HCT116 (cell line): ENCODE data around the gene INTS14. TPM values are rescaled to one million over a fixed set of nuclear protein-coding genes. Genes with fewer than 3 reads are reported as not detected.

ENCODE experiments used
- ATAC-seq: fragments of 200-7000 bp; cut with Tn5 transposase; 2 replicates; pipeline ENCODE4 v1.9.1; 2020; ENCODE audit warnings: mild to moderate bottlenecking, moderate library complexity
- BruUV-seq: library from RNA; stranded (reverse); fragments of 400-500 nt; replicated peaks from 2 replicates; lab custom pipeline; 2021; lab: Mats Ljungman, UMichigan
- CTCF ChIA-PET: fragments of 300-600 bp; sonication (Branson Sonifier 250); formaldehyde crosslinking; loops from one replicate; lab custom pipeline; 2021; ENCODE audit warnings: antibody characterized with exemption; lab: Charles Lee
- POLR2A ChIA-PET: fragments of 300-600, 350-600 bp; sonication (Branson Sonifier 250); formaldehyde crosslinking; loops from one replicate; lab custom pipeline; 2021; ENCODE audit warnings: antibody characterized with exemption; lab: Charles Lee
- RAD21 ChIA-PET, 2 experiments: fragments of 300-600 bp; sonication (Branson Sonifier 250); formaldehyde crosslinking; loops; one replicate each; lab custom pipeline; 2023; ENCODE audit warnings: low total read pairs in 2 of 2; ENCODE audit not compliant: uncharacterized antibody in 2 of 2, unreplicated experiment in 2 of 2, low non-redundant PET in 1 of 2; lab: Charles Lee
- DNase-seq: peaks from one replicate; pipeline ENCODE4 v3.0.0-alpha.2; 2010; ENCODE audit warnings: low read depth, low spot score
- H2AFZ ChIP-seq: fragments of 200-600 bp; shearing (Covaris generic), sonication (generic); 2 replicates; pipeline ENCODE4 v1.6.1; 2017; ENCODE audit warnings: low read depth, mixed run types, mixed read lengths, antibody characterized with exemption, low read length; ENCODE audit not compliant: poor library complexity, severe bottlenecking
- H3K27ac ChIP-seq: 2 replicates; pipeline ENCODE4 v1.5.1; 2012; ENCODE audit warnings: low read depth, low read length
- H3K27me3 ChIP-seq: fragments of 200-600 bp; sonication (generic); 2 replicates; pipeline ENCODE4 v1.6.1; 2016; ENCODE audit warnings: mixed run types, low read length, mixed read lengths; ENCODE audit not compliant: insufficient read depth
- H3K36me3 ChIP-seq, 2 experiments: fragments of 200-500 bp in 1 of 2; fragments of 200-600 bp in 1 of 2; sonication (Bioruptor generic) in 1 of 2; sonication (generic) in 1 of 2; 2 replicates each; pipeline versions ENCODE4 v1.5.1 to v1.6.1; 2014 to 2016; ENCODE audit warnings: low read length in 2 of 2, inconsistent platforms in 1 of 2, mixed read lengths in 1 of 2, mixed run types in 1 of 2; ENCODE audit not compliant: insufficient read depth in 2 of 2, control insufficient read depth in 1 of 2
- H3K4me1 ChIP-seq, 2 experiments: fragments of 200-600 bp in 1 of 2; sonication (generic) in 1 of 2; 2 replicates each; pipeline versions ENCODE4 v1.5.1 to v1.6.1; 2012 to 2017; ENCODE audit warnings: low read length in 2 of 2, inconsistent platforms in 1 of 2, mild to moderate bottlenecking in 1 of 2, mixed read lengths in 1 of 2, mixed run types in 1 of 2, moderate library complexity in 1 of 2; ENCODE audit not compliant: insufficient read depth in 2 of 2, control insufficient read depth in 1 of 2
- H3K4me2 ChIP-seq: fragments of 200-600 bp; sonication (generic); 2 replicates; pipeline ENCODE4 v1.6.1; 2017; ENCODE audit warnings: mixed run types, low read length, mixed read lengths
- H3K4me3 ChIP-seq, 2 experiments: fragments of 200-600 bp in 1 of 2; sonication (generic) in 1 of 2; replicated peaks in 1 of 2; 2 replicates each; pipeline ENCODE4 v1.5.1; 2011 to 2016; ENCODE audit warnings: low read length in 2 of 2, control low read depth in 1 of 2, low read depth in 1 of 2, mild to moderate bottlenecking in 1 of 2, mixed read lengths in 1 of 2, mixed run types in 1 of 2
- H3K79me2 ChIP-seq: fragments of 200-600 bp; sonication (generic); 2 replicates; pipeline ENCODE4 v1.6.1; 2017; ENCODE audit warnings: mild to moderate bottlenecking, mixed run types, low read length, moderate library complexity, mixed read lengths; ENCODE audit not compliant: insufficient read depth
- H3K9ac ChIP-seq: fragments of 200-600 bp; sonication (generic); 2 replicates; pipeline ENCODE4 v1.6.1; 2016; ENCODE audit warnings: low read length, mixed read lengths
- H3K9me2 ChIP-seq: fragments of 200-600 bp; sonication (generic), shearing (Covaris generic); 2 replicates; pipeline ENCODE4 v1.6.1; 2017; ENCODE audit warnings: mixed run types, mild to moderate bottlenecking, moderate library complexity; ENCODE audit not compliant: insufficient read depth
- H3K9me3 ChIP-seq, 2 experiments: fragments of 200-500 bp in 1 of 2; fragments of 200-600 bp in 1 of 2; sonication (Bioruptor generic) in 1 of 2; sonication (generic) in 1 of 2; 2 replicates each; pipeline ENCODE4 v1.6.1; 2014 to 2017; ENCODE audit warnings: low read length in 2 of 2, mixed read lengths in 2 of 2, inconsistent platforms in 1 of 2, low read depth in 1 of 2, mild to moderate bottlenecking in 1 of 2, mixed run types in 1 of 2, moderate library complexity in 1 of 2; ENCODE audit not compliant: control insufficient read depth in 1 of 2, insufficient read depth in 1 of 2
- H4K20me1 ChIP-seq: fragments of 200-600 bp; sonication (generic), shearing (Covaris generic); 2 replicates; pipeline ENCODE4 v1.6.1; 2017; ENCODE audit warnings: mixed run types, mild to moderate bottlenecking, moderate library complexity; ENCODE audit not compliant: insufficient read depth
- EZH2phosphoT487 ChIP-seq: fragments of 200-600 bp; IDR thresholded peaks from 2 replicates; pipeline ENCODE4 v1.6.1; 2018; ENCODE audit warnings: antibody characterized with exemption, borderline replicate concordance
- FOSL1 ChIP-seq: IDR thresholded peaks from 2 replicates; pipeline ENCODE4 v1.6.1; 2012; ENCODE audit warnings: low read depth
- JUND ChIP-seq: IDR thresholded peaks from 2 replicates; pipeline ENCODE4 v1.6.1; 2012
- RAD21 ChIP-seq: IDR thresholded peaks from 2 replicates; pipeline ENCODE4 v1.6.1; 2012; ENCODE audit warnings: low read depth, mild to moderate bottlenecking
- REST ChIP-seq: IDR thresholded peaks from 2 replicates; pipeline ENCODE4 v1.6.1; 2012; ENCODE audit warnings: low read depth
- SIN3A ChIP-seq: IDR thresholded peaks from 2 replicates; pipeline ENCODE4 v1.6.1; 2012; ENCODE audit warnings: low read depth
- TCF7L2 ChIP-seq: IDR thresholded peaks from 2 replicates; pipeline ENCODE4 v1.7.0; 2011; ENCODE audit warnings: borderline replicate concordance, inconsistent platforms; ENCODE audit not compliant: insufficient read depth, insufficient read length; ENCODE audit errors: extremely low read depth
- ZBTB33 ChIP-seq: IDR thresholded peaks from 2 replicates; pipeline ENCODE4 v1.6.1; 2011; ENCODE audit warnings: mild to moderate bottlenecking, low read length, moderate library complexity; ENCODE audit not compliant: insufficient replicate concordance; ENCODE audit errors: extremely low read depth
- ZFX ChIP-seq: fragments of 450-650 bp; IDR thresholded peaks from 2 replicates; pipeline ENCODE4 v1.6.1; 2017
- intact Hi-C: fragments of 100-400 bp; cut with micrococcal nuclease; formaldehyde crosslinking; loops from 2 replicates; pipeline ENCODE4 v1.10.0; 2022
- total RNA-seq: library from RNA; stranded (reverse); gene quantifications from one replicate; pipeline ENCODE4 v1.2.1, GENCODE V29; 2021; ENCODE audit not compliant: unreplicated experiment
- TF ChIP-seq, protein P1 (sequence below): IDR thresholded peaks from 2 replicates; pipeline ENCODE4 v1.6.1; 2012

INTS14 gene
- total RNA-seq, 1 experiment from 2014 or later = 50.1 TPM

DNA sequence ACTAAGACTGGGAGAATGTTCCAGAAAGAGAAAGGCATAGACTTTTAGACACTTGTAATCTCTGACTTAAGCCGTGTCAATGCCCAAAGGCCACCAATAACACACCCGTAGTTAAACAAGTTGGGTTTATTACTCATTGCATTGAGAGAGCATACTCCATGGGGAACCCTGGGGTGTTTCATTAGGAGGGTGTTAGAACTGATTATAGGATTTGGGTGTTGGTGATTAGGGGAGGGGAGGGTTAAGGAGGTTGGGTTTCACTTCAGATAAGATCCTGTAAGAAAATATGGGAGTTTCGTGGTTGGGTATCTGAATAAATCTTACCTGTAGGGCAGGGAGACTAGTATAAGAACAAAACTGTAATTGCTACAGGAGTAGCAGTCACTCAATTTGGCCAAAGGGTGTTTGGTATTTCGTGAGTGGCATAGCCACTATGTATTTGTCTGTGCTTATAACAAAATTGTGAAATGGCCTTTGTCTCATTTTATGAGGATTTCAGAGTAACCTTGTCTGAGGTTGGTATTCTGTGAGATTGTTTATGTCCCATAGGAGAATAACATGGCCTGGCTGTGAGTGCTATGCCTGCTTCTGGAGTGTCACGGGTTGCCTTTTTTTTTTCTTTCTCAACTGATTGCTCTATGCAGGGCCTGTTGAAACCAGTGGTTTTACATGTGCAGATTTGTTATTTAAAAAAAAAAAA is 77.7 kb downstream of the INTS14 start (continued):
- TF ChIP-seq, protein P1, sequence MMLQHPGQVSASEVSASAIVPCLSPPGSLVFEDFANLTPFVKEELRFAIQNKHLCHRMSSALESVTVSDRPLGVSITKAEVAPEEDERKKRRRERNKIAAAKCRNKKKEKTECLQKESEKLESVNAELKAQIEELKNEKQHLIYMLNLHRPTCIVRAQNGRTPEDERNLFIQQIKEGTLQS = no peak
- TF ChIP-seq EZH2phosphoT487 (no peak), SIN3A (no peak)

DNA sequence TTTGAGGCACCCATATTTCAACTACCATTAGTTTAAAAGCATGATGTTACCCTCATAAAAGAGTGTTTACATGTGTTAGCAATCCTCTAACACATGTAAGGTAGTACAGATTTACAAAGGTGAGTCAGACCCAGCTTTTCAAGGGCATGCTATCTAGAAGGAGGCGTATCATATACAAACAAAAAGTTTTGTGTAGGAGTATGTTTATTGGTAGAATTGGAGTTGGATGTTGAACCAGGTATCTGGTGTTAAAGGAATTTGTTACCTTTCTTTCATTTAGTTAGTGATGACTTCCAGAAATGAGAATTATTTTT is 78.2 kb downstream of the INTS14 start:
- H3K4me1 ChIP-seq = peaks cover 16 to 32% of the 10 kb centered on the region in 2 experiments; a peak in 3 of 4 replicates
- ChIA-PET POLR2A (no interaction called here), RAD21 (no interaction called here), CTCF (no interaction called here)
- no peak overlapping the region for H3K27ac ChIP-seq
- H3K9me2 ChIP-seq = no peaks in the 10 kb centered on the region
- no peak overlapping the region for H2AFZ ChIP-seq
- DNase-seq (no peak), ATAC-seq (no peak)
- no peak for TF ChIP-seq FOSL1
- TF ChIP-seq RAD21 = no peak
- no peak for TF ChIP-seq TCF7L2
- no peak for TF ChIP-seq JUND
- TF ChIP-seq REST = no peak
- TF ChIP-seq ZBTB33 = no peak
- TF ChIP-seq, protein P1 = no peak
- no peak for TF ChIP-seq ZFX
- no peaks in the 10 kb centered on the region for H3K27me3 ChIP-seq
- peaks cover 74% of the 10 kb centered on the region for H3K79me2 ChIP-seq
- peaks cover 7% of the 10 kb centered on the region; the same call in 1 of the 2 replicates for H4K20me1 ChIP-seq
- BruUV-seq = no TSS peak
- intact Hi-C loops = no loop called here
- peak overlapping the region; percentile 0; the same call in 1 of the 2 replicates for H3K4me2 ChIP-seq
- no peaks in the 10 kb centered on the region for H3K9me3 ChIP-seq
- 0 out of 4 replicates have a peak, but pooled peaks cover 0 to 2% of the 10 kb centered on the region in 2 experiments for H3K36me3 ChIP-seq
- H3K9ac ChIP-seq = no peak overlapping the region
- no peak overlapping the region for H3K4me3 ChIP-seq
